Suprapubic skin (tissue), 3 donors: ENCODE data around the gene KRT76.

Experiments used
- CTCF ChIP-seq, 2 donors: fragments of 200-600 bp in 1 of 2; fragments of 450-650 bp in 1 of 2; sonication (generic) in 1 of 2; IDR thresholded peaks; one replicate each; pipeline ENCODE4 v1.5.1; 2016 to 2019; ENCODE audit warnings: antibody characterized with exemption in 2 of 2, mild to moderate bottlenecking in 1 of 2, moderate library complexity in 1 of 2
- POLR2A ChIP-seq, 2 donors: fragments of 450-650 bp; IDR thresholded peaks; one replicate each; pipeline ENCODE4 v1.6.1; 2017; ENCODE audit warnings: antibody characterized with exemption in 2 of 2, mild to moderate bottlenecking in 2 of 2, moderate library complexity in 2 of 2

GRCh38 chr12:52767020-52767379, 10.1 kb downstream of the KRT76 start:
- TF ChIP-seq CTCF (IDR thresholded peaks at IDR 0.05) (no peak), POLR2A (IDR thresholded peaks at IDR 0.05) (no peak)
